ENCODE results near the gene COX19. TPM values are rescaled to one million over a fixed set of nuclear protein-coding genes. Genes with fewer than 3 reads are reported as not detected.

The COX19 gene
- total and polyA plus RNA-seq, 7 donors = 5.1 to 12.7 (median 9.2) TPM

DNA sequence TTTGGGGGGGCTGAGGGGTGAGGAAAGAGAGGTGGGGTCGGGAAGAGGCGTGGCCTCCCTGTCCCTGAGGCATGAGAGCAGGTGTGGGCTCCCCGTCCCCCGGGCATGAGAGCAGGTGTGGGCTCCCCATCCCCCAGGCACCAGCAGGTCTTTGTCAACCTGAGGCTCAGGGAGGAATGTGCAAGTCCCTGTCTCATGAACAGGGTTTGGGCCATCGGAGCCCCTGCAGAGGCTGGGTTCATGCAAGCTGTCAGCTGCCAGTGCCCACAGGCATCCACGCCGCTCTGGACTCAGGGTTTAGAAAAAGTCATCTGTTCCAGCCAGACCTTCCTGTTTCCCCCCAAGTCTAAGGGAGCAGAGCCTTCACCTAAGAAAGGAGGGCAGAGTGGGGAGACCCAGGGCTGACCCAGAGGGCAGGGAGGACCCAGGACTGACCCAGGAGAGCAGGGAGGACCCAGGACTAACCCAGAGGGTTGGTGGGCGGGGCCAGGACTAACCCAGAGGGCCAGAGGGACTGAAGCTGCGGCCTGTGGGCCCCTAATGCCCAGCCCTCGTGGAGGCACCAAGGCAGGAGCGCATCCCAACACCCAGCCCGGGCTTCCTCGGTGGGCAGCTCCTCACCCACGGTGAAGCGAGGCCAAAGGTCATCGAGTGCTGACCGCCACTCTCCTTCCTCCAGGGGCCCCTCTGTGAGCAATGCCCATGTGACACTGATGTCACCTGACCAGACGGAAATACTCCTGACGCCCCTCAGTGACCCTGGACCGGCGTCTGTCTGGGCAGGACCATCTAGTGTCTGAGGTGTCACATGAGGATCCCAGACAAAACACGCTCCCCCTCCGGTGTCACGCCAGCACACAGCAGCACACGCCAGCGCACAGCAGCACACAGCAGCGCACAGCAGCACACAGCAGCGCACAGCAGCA, 40.1 kb upstream of the COX19 start:
- intact Hi-C loops (cut with DNase I) = no loop called here
- no peak overlapping the region for H3K4me3 ChIP-seq
- H3K27me3 ChIP-seq = no peaks in the 10 kb centered on the region
- DNase-seq = no peak
- H3K27ac ChIP-seq = no peak overlapping the region
- 80 to 84% methylated on average over 28 of the region's 28 CpGs for WGBS, 2 donors
- H3K36me3 ChIP-seq = peaks cover 0 to 2% (median 0%) of the 10 kb centered on the region in 4 donors
- TF ChIP-seq POLR2AphosphoS5 (IDR thresholded peaks at IDR 0.05) = no peak
- no peak for TF ChIP-seq CTCF (IDR thresholded peaks at IDR 0.05)
- no peak for TF ChIP-seq EP300 (IDR thresholded peaks at IDR 0.05)
- no peak for TF ChIP-seq POLR2A (IDR thresholded peaks at IDR 0.05)
- H3K4me1 ChIP-seq = peaks cover 0 to 20% (median 6%) of the 10 kb centered on the region in 4 donors
- no peaks in the 10 kb centered on the region for H3K9me3 ChIP-seq

DNA sequence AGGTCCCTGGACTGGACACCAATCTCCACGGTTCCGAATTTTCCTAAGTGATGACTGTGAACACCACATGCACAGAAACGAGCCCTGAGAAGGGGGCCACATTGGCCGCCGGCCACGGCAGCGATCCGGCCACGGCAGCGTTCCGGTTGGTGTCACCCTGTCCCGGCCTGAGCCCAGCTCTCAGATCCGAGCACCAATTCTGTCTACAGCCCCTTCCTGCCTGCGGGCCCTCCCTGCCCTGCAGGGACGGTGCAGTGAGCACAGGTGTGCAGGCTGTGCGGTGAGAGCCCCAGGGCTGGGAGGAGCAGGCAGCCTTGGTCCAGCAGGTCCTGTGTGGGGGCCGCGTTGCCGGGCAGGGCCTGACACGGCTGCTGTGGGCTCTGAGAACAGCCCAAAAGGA, 39.3 kb upstream of the COX19 start:
- DNase-seq = no peak
- H3K27ac ChIP-seq = no peak overlapping the region
- no peaks in the 10 kb centered on the region for H3K27me3 ChIP-seq
- no peaks in the 10 kb centered on the region for H3K9me3 ChIP-seq
- peaks cover 0 to 20% (median 6%) of the 10 kb centered on the region in 4 donors for H3K4me1 ChIP-seq
- H3K36me3 ChIP-seq = peaks cover 0 to 6% (median 2%) of the 10 kb centered on the region in 4 donors
- WGBS, 2 donors = 93% methylated on average over 20 of the region's 20 CpGs
- no peak overlapping the region for H3K4me3 ChIP-seq
- intact Hi-C loops (cut with DNase I) = no loop called here
- TF ChIP-seq POLR2A (IDR thresholded peaks at IDR 0.05) = no peak

- H3K4me3 ChIP-seq = no peak overlapping the region
- intact Hi-C loops (cut with DNase I) = no loop called here
- H3K27me3 ChIP-seq = no peaks in the 10 kb centered on the region
- H3K9me3 ChIP-seq = no peaks in the 10 kb centered on the region
- H3K4me1 ChIP-seq = peaks cover 0 to 20% (median 6%) of the 10 kb centered on the region in 4 donors
- DNase-seq = no peak
- WGBS, 2 donors = 88 to 91% methylated on average over 11 of the region's 11 CpGs
- H3K36me3 ChIP-seq = peaks cover 0 to 13% (median 9%) of the 10 kb centered on the region in 4 donors
- peak overlapping the region in 1 of 4 donors; percentile 28 for H3K27ac ChIP-seq
- TF ChIP-seq POLR2AphosphoS5 (IDR thresholded peaks at IDR 0.05) (no peak), CTCF (IDR thresholded peaks at IDR 0.05) (no peak), EP300 (IDR thresholded peaks at IDR 0.05) (no peak), POLR2A (IDR thresholded peaks at IDR 0.05) (no peak)
These were observed 38.2 kb upstream of the COX19 start for GRCh38 chr7:1013581-1013980.

DNA sequence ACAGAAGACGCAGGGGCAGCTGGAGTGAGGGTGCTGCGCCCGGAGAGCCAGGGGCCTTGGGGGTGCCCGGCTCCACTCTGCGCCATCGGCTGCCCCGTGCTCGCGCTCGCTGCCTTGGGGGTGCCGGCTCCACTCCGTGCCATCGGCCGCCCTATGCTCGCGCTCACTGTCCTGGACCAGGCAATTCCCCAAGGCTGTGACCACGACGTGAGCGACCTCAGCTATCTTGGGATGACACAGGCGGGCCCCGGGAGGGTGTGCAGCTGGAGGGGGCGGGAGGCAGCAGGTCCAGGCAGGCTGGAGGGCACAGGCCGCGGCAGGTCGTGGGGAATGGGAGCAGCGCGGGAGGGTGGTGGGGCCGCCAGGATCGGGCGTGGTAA, 37.4 kb upstream of the COX19 start:
- peaks cover 0 to 14% (median 11%) of the 10 kb centered on the region in 4 donors for H3K36me3 ChIP-seq
- H3K4me3 ChIP-seq = no peak overlapping the region
- no peak for TF ChIP-seq POLR2AphosphoS5 (IDR thresholded peaks at IDR 0.05)
- TF ChIP-seq CTCF (IDR thresholded peaks at IDR 0.05) = no peak
- no peak for TF ChIP-seq EP300 (IDR thresholded peaks at IDR 0.05)
- no peak for TF ChIP-seq POLR2A (IDR thresholded peaks at IDR 0.05)
- WGBS, 2 donors = 90 to 92% methylated on average over 30 of the region's 30 CpGs
- intact Hi-C loops (cut with DNase I) = no loop called here
- H3K4me1 ChIP-seq = peaks cover 0 to 20% (median 6%) of the 10 kb centered on the region in 4 donors
- no peak for DNase-seq
- no peak overlapping the region for H3K27ac ChIP-seq
- H3K9me3 ChIP-seq = no peaks in the 10 kb centered on the region
- H3K27me3 ChIP-seq = no peaks in the 10 kb centered on the region

DNA sequence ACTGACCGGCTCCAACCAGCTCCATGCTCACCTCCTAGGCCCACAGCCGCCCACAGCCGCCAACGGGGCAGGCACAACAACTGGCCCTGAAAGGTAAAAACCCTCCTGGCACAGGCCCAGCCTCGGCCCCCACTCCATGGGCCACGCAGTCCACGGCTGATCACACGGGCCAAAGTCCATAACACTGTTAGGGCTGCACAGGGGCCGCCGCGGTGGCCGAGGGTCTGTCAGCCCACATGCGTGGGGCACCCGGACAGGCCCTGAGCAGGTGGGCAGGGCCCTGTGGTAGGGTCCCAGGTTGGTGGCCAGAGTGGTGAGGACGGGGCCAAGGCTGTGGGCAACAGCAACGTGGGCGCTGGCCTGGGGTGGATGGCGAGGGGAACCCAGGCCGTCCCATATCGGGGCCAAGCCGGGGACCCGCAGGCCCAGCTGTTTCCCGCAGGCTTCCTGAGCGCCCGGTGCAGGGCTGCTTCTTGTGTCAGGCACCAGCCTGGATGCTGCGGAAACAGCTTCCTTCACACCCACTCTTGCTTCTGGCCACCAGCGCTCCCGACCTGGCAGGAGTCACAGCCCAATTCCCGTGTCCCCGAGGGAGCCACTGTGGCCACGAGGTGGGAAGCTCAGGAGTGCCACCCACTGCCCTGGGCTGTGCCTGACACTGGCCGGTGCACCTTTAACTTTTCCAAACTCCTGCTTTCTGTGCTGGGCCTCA, 36.8 kb upstream of the COX19 start:
- no peaks in the 10 kb centered on the region for H3K27me3 ChIP-seq
- intact Hi-C loops (cut with DNase I) = no loop called here
- no peak overlapping the region for H3K4me3 ChIP-seq
- DNase-seq = no peak
- H3K9me3 ChIP-seq = no peaks in the 10 kb centered on the region
- H3K27ac ChIP-seq = no peak overlapping the region
- 76 to 88% methylated on average over 32 of the region's 32 CpGs for WGBS, 2 donors
- peaks cover 0 to 19% (median 14%) of the 10 kb centered on the region in 4 donors for H3K36me3 ChIP-seq
- peaks cover 0 to 20% (median 6%) of the 10 kb centered on the region in 4 donors for H3K4me1 ChIP-seq
- TF ChIP-seq POLR2A (IDR thresholded peaks at IDR 0.05) (no peak), CTCF (IDR thresholded peaks at IDR 0.05) (no peak), EP300 (IDR thresholded peaks at IDR 0.05) (no peak)
